Islet precursor cell (in vitro differentiated cells): ENCODE results near the gene MED27.

ENCODE experiments used
- DNase-seq: peaks from one replicate; pipeline ENCODE4 v3.0.0-alpha.2; 2018

MED27 gene

DNA sequence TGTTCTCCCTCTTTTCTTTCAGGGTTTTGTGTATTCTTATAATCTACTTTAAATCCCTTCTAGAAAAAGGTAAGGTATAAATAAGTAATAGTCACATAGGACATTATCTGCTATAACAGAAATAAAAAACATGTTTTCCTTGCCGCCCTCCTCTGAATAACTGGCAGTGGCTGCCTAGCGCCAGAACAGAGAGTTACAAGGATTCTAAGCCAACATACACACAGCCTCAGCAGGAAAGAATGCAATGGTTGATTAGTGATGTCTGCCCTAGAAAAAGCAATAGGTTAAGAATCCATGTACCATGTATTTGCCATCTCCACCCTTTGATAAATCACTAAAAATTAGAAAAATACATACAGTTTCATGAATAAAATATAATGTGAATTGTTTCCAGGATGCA, 4.9 kb downstream of the MED27 start:
- no peak for DNase-seq

DNA sequence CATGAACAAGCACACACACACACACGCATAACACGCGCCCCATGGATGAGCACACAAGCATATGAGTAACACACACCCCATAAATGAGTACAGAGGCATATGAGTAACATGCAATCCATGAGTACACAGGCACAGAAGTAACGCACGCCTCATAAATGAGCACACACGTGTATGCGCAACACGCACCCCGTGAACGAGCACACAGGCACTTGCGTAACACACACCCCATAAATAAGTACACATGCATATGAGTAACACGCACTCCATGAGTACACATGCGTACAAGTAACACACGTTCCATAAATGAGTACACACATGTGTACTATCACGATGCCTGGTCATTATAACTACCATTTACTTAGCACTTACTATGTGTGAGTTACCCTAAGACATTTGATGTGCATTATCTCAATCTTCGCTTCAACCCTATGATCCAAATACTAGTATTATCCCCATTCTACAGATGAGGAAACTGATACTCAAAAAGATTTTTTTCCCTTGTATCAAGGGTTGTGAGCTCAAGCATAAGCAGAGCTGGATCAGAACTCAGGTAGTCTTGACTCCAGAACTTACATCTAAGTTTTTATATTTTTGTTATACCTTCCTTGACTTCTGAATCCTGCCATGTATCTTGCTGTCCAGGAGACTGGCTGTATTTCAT, 7.7 kb downstream of the MED27 start:
- no peak for DNase-seq

DNA sequence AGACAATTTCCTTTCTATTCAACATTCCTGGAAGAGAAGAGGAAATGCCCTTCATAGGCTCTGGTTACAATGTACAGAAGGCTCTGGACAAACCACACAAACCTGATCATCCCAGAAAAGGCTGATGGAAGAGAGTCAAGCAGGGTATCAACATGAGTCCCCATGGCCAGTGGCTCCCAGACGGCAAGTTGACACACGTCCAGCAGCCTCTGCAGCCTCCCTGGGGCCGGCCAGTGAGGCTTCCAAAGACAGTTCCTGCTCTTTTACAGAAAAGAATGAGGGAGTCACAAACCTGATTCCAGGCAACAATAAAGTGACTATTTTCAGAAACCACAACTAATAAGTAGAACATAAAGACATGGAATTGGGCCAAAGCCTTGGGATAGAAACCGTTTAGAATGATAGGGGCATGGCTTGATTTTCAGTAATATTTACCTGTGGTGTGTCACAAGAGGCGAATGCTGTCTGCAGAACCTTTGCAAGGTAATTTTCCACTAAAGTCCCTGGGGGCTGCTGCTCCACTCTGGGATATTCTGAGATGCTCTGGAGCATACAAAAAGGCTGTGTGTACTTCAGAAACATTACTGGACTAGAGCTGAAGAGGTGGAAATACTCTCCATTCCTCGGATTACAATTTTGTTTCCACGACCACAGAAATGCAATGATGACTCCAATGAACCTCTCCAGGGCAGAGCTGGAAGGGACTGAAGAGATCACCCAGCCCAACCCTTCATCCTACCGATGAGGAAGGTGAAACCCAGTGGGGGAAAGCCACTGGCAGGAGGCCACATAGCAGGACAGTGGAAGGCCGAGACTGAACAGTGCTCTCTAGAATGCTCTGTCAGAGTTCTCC, 10.4 kb downstream of the MED27 start:
- peak; percentile 33 for DNase-seq

DNA sequence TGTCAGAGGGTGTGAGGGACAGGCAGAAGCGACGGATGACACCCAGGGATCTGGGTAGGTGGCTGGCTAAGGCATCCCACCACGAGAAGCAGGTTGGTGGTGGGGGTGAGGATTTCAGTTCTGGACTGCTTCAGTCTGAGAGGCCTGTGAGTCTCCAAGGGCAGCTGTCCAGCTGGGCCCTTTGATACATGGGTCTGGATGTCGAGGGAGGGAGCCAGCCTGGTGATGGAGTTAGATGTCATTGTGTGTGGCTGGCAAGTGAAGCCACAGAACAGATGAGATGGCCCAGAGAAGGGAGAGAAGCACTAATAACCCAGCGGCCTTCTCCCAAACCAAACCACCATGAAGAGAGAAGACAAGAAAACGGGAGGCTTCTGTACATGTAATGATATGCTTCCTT, 11.1 kb downstream of the MED27 start:
- DNase-seq, result peak; percentile 38

DNA sequence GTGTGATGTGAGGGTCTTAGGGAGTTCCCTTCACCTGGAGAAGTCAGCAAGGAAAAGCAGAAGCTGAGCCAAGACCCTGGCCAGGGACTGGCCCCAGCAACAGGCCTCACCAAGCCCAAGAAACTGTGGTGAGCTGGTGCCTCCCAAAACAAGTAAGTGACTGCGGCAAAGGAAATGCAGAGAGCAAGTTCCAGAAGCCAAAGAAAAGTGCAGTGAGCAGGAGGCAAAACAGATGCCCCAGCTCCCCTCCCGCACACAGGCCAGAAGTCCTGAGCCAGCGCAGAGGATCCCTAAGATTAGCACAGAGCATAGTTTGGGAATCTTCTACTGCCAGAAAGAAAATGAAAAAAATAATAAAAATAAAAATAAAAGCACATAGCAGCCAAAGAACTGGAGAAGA, 13.2 kb downstream of the MED27 start:
- DNase-seq, result no peak

DNA sequence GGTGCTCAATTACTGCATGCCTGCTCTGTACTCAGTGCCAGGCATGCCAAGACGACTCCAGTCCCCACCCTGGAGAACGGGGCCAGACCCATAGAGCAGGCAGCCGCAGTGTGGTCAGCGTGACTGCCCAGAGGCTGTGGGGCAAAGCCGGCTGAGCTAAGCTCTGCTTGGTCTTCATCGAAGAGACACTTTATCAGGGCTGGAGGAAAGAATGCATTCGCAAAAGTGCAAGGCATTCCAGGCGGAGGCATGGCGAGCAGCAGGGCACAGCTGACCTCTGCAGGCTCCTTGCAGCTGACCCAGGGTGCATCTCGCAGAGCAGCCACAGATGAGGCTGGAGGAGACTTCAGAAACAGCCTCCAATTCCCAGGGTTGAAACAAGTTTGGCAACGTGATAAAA, 13.6 kb downstream of the MED27 start:
- DNase-seq, result peak; percentile 50

DNA sequence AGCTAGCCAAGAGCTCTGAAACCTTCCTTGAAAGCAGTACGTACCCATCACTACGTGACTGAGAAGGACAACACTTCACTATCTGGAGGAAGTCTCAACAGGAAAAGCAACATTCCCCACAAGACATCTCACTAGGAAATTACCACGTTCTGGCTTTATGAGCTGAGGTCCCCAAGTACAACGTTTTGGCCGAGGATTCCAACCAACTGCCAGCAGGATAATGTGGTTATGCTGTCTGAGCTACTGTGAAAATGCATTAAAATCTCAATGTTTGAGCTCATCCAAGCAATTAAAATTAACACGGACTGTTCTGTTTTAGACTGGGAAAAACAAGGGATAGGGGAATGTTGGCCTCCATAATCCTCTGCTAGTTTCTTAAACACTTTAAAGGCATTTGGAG, 16.4 kb downstream of the MED27 start:
- peak; percentile 47 for DNase-seq

DNA sequence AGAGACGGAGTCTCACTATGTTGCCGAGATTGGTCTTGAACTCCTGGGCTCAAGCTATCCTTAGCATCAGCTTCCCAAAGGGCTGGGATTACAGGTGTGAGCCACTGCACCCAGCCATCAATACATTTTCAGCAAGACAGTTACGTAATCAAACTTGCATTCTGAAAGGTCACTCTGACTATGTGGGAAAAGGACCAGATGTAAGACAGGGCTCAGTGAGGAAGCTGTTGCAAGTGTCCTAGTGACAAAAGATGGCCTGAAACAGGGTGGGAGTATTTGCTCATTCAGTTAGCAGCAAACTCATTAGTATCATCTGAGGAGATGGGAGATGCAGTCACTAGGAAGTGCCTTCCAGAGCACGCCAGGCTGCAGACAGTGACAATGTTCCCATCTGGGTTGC, 16.9 kb downstream of the MED27 start:
- DNase-seq, result peak; percentile 20

DNA sequence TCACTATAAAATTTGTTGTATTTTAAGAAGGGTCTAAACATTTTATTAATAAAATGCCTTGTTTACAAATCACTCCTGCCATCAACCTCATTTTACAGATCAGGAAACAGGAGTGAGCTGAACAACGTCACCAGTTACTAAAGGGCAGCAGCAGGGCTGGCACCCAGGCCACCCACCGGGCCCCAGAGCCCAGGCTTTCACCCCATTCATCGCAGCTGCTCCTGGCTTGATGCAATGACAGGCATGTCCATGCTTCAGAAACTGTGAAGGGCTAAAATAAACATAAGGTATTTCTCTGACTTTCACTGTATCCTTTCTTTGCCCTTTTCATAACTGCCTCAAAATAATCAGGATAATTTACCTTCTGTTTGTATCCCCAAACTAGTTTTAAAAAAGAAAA, 18.1 kb downstream of the MED27 start:
- peak; percentile 18 for DNase-seq

DNA sequence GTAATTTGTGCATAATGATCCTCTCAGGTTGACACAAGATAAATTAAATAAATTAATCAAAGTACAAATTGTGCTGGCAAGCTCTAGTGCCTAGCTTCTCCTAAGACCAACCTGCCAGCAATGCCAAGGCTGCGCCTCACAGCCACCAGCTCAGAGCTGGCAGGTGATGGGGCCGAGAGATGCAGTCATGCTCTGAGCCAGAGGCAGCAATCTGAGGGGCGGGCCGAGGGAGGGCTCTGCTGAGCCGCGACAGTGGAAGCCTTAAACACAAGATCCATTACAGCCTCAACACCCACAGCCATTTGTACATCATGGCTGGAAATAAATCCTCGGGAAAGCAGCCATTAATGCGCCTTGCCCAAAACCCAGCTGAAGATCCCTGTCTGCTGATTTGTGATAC, 20.3 kb downstream of the MED27 start:
- DNase-seq, result peak; percentile 21

DNA sequence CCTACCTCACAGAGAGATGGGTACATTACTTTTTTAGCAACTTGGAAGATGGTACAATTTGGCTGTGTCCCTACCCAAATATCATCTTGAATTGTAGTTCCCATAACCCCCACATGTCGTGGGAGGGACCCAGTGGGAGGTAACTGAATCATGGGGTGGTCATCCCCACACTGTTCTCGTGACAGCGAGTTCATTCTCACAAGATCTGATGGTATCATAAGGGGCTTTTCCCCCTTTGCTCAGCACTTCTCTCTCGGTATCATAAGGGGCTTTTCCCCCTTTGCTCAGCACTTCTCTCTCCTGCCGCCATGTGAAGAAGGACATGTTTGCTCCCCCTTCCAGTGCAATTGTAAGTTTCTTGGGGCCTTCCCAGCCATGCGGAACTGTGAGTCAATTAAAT, 21.4 kb downstream of the MED27 start:
- peak; percentile 12 for DNase-seq

DNA sequence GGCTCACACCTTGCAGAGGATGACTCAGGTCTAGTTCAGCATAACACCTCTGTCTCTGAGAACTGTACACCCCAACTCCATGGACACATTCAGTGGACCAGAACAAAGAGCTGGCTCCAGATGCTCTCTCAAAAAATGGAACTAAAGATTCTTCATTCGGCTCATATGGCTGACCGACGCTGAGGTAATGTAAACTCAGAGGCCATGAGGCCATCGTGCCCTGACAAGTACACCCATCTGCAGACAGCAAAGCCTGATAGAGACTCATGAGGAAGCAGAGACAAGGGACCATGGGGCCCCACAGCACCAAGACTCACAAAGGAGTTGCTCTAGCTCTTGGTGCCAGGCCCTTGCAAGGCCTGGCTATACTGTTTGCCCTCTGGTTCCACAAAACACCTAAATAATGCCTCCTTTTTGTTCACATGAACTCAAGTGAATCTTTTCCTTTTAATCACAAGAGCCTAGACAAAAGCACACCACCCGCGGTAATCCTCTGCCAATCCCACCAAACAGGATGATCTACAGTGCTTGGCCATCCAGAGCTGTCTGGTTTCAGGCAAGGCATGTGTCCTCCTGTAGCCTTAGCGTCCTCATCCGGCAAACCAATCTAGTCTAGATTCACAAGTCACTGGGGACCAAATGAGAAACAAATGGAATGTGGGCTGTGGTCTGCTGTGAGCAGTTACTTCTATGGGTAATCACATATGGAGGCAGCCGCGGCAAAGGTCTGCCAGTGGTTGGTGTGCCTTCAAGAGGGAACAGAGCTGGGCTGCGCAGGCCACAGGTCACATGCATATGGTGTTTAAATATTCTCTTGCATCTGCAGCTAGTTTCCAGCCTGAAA, 22.7 kb downstream of the MED27 start:
- no peak for DNase-seq

DNA sequence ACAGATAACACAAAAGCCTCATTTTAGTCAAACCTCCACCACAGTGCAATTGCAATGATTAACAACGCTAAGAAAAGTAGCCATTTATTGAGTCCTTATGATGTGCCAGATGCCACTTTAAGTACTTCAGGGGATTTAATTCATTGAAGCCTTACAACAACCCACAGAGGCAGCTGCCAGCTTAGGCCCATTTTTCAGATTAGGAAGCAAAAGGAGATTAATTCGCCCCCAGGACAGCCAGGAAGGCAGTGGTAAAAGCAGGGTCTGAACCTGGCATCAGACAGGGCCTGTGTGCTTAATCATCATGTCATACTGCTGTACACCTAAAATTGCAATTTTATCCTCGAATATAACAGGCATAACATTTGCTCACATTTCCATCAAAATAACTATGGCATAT, 23.9 kb downstream of the MED27 start:
- no peak for DNase-seq

DNA sequence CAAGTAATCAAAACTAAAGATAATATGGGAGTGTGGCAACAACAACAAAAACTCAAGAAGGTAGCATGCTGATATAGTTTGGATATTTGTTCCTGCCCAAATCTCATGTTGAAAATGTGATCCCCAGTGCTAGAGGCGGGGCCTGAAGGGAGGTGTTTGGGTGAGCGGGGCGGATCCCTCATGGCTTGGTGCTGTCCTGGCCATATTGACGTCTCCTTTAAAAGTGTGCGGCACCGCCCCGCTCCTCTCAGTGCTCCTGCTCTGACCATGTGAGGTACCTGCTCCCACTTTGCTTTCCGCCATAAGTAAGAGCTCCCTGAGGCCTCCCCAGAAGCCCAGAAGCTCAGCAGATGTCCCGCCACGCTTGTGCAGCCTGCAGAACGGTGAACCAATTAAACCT, 25.6 kb downstream of the MED27 start:
- no peak for DNase-seq

DNA sequence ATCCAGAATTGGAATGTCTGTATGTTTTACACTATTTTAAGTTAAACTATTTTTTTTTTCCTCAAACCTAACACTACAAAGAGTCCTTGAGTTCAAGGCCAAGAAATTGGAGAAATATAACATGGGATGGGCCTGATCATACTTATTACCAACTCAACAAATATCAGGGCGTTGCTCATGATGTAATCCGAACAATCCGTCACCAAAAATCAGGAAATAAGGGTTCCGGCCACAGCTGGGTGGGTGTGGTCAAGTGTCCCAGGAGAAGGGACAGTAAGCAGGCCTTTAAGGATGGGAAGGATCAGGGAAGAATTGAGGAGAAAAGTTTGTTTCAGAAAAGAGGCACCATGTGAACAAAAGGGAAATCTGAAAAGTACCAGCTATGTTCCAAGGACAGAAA, 29.8 kb downstream of the MED27 start:
- DNase-seq, result no peak

DNA sequence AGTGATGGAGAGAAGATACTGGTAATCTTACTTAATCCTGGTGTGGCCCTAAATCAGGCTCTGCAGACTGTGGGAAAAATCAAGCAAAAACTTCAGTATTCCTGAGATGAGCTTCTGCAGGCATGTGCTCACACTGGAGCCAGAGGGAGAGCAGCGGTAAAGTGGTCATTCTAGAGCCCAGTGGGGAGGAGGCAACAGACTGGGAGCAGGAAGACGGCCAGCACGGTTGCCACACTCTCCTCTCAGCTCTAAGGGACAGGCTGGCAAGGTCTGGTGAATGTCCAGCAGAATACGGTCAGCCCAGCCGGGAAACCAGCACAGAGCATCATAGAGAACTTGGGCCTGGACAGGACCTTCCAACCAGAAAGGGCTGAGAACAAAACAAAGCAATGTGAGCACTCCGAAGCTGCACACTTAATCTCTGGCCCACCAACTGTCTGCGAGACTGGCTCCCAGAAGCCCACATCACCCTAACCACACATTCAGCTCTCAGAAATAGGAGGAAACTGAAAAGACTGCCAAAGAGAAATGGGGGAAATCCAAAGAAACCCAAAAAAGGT, 30.3 kb downstream of the MED27 start:
- DNase-seq, result no peak

DNA sequence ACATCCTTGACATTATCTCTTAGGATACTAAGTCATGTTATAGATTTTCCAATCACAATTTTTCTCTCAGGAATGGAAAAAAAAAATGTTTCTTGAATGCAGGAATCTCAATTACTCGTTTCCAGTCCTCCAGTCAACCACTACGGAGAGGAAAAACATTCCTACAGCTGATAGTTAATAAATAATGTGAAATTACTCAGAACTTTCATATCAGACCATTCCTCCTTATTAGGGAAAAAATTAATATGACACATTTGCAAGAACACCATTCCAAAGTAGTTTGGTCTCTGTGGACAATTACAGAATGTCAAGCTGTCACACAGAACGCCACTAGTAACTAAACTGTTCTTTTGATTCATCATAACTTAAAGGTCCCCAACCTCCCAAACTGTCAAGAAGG, 31.5 kb downstream of the MED27 start:
- DNase-seq, result no peak

DNA sequence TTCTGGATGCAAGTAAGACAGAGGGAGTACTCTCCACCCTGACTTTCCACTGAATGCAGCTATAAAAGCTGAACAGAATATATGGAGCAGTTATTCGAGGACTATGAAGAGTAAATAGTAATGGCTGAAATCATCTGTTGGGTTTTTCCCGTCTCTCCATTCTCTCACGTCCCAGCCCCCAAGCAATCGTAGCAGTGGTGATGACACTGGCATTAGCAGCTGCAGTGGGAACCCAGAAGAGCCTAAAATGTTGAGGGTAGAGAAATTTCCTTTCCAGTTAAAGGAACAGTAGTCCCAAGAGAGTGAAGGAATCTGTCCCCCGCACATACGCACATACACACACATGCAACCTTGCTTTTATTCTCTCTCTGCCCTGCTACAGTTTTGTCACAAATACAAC, 33.2 kb downstream of the MED27 start:
- DNase-seq, result no peak

DNA sequence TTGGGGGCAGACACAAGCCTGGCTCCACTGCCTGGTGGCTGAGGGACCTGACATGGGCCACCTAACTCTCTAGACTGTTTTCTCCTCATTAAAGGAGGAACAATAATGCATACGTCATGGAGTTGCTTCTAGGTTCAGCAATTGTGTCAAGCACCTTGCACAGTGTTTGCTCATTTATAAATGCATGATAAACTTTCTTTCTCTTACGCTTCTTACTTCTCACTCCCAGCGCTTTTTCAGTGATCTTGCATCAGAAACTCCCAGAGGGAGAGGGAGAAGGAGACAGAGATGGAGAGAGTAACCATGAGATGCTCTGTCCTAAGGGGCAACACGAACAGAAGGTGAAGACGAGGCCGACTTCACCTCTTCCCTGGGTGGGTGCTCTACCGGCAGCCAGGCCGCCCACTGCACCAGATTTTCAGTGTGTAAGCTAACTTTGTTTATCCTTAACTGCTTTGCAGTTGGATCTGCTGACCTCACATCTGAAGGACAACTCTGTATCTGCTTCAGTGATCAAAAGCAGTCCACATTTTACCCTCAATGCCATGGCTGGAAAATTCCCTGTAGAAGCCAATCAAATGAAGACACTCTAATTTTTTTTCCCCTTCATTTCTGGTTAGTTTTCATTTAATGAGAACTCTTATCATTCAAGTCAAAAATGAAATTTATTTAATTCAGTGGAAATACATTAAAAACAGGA, 35.3 kb downstream of the MED27 start:
- no peak for DNase-seq

DNA sequence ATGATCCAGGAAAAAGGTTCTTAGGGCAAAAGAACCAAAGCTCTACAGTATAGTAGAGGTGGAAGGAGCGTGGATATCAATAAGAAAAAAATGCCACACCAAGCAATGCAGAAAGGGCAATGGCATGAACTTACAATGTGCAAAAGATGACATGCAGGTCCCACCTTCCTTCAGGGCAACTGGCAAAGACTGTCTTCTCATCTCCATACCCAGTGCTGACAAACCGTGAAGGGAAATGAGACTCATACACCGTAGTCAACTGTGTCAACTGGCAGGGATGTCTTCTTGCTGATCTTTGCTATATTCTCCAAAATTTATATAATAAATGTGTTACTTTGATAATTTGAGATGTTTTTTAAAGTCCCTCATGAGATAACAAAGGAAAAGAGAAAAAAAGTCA, 36.0 kb downstream of the MED27 start:
- no peak for DNase-seq

DNA sequence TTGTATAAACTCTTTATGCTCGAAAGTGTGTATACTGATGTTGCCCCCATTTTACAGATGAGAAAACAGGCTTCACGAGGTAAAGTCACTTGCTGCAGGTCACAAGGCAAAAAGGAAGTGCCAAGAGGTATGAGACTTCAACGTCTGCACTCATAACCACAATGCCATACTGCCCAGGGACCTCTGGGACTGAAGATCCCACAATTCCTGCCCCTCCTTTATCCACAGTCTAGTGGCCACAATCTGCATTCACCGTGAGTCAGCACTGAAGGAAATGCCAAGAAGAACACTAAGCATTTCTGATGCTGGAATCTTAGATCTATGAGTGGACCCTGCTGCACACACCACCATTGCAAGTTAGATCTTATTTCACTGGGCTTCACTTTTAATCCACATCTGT, 37.3 kb downstream of the MED27 start:
- DNase-seq, result peak; percentile 68

DNA sequence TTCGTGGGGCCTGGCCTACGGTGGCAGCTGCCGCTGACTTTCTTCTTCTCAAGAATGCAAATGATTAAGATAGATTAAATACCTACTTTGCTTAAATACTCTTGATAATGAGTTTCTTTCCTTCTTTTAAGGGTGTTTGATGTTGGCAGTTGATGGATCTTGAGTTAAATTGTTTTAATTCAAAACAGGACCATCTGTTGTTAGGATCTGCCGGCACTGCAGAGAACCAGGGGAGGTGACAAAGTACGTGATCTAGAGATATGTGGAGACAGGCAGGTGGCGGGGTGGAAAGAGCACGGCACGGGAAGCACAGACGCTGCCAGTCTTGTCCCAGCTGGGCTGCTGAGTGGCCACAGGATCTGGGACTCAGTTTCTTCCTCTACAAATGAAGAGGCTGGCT, 37.9 kb downstream of the MED27 start:
- DNase-seq, result no peak

DNA sequence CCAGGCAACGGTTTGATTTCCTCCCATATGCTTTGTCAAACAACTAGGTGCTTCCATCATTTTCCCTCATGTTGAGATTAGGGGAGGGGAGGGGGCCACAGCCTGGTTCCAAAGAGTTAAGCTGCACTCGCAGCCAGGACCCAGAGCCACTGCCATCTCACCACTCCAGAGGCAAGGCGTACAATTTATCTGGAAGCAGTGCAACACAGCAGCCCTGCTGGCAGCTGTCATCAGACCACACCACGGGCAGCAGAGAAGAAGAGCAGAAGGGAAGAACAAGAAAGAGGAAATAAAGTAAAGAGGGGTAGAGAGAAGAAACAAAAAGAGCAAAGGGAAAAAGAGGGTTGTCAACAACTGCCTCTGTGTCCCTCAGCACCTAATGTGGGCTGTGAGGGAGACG, 38.9 kb downstream of the MED27 start:
- no peak for DNase-seq
